Skin epidermis (tissue), 12 donors: ENCODE results near the gene HACL1.
"Not testable (repeated sequence)": the region's sequence is repeated elsewhere in the genome, so short reads cannot be mapped to it uniquely, and the experiment has no call there.

ENCODE experiments used
- H3K27ac ChIP-seq, 21 experiments: fragments of 200-600 bp; sonication (generic) in 11 of 21; one replicate each; pipeline ENCODE4 v1.5.0; 2020; ENCODE audit warnings: mild to moderate bottlenecking in 3 of 21, inconsistent platforms in 2 of 21, moderate library complexity in 2 of 21
- H3K4me3 ChIP-seq, 7 experiments: fragments of 200-600 bp; sonication (generic) in 2 of 7; one replicate each; pipeline ENCODE4 v1.5.0; 2020; ENCODE audit warnings: inconsistent platforms in 2 of 7, mild to moderate bottlenecking in 2 of 7, moderate library complexity in 1 of 7

HACL1 gene

DNA sequence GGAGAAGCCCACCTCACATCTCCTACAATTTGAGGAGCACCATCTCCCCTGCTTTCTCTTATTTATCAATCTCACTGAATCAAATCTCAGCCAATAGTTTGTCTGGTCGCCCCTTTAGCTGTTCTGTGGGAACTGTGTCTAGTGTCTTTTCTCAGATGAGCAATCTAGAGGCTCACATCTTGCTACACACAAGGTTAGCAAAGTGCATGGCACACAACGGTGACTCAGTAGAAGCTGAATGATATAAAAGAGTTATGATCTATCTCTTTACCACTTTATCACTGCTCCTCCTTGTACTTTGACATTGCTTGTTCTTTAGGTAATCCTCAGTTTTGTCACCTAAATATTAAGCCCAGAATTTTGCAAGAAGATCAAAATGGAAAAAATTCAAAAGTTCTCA, 63.0 kb downstream of the HACL1 start:
- no peak overlapping the region for H3K4me3 ChIP-seq

DNA sequence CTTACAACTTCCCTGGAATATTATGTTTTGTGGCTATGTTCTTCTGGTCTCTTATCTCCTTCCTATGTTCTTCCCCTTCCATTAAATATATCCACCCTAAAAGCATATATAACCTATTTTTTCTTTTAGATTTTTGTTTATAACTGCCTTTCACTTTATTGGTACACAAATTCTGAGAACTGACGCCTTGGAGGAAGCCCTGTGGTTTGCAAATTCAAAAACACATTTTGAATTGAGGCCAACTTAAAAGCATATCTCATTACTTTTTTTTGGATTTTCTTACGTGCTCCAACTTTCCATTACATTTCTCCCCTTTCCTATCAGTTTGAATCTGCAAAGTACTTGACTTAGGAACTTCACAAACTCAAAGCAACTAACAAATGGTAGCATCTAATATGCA, 64.5 kb downstream of the HACL1 start:
- Histone ChIP-seq H3K27ac (peak overlapping the region in 5 of 21 experiments; percentile 11 to 75 (median 55)), H3K4me3 (no peak overlapping the region)

More for the DNA sequence above, 63.0 kb downstream of the HACL1 start:
- H3K27ac ChIP-seq: peak overlapping the region in 1 of 21 experiments; percentile 75

DNA sequence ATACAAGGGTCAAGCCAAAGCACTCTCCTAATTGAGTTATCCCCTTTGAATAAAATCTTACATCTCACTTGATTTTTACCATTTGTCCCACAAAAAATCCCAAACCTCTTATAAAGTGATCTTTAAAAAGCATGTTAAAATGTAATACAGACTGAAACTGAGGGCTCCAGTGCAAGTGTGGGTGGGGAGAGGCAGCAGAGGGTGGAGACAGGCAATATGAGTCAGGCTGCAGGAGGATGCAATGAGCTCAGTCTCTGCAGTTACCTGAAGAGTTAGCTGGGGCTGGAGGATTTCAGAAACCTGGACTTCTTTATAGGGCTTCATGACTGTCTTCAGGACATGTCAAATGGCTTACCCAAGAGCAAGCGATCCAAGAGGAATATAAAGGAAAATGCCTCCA, 65.6 kb downstream of the HACL1 start:
- no peak overlapping the region for H3K4me3 ChIP-seq
- H3K27ac ChIP-seq: peak overlapping the region in 5 of 21 experiments; percentile 2 to 75 (median 52)

DNA sequence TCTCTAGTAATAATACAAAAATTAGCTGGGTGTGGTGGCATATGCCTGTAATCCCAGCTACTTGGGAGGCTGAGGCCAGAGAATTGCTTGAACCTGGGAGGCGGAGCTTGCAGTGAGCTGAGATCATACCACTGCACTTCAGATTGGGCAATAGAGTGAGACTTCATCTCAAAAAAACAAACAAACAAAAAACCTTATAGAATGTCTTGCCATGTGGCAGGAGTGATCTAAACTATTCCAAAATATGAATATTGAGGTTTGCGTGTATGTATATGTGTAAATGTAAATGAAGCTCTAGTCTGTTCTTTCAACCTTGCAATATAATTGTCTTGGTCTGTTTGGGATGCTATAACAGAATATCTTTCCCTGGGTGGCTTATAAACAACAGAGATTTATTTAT, 68.8 kb downstream of the HACL1 start:
- not testable (repeated sequence) for H3K27ac ChIP-seq, H3K4me3 ChIP-seq

DNA sequence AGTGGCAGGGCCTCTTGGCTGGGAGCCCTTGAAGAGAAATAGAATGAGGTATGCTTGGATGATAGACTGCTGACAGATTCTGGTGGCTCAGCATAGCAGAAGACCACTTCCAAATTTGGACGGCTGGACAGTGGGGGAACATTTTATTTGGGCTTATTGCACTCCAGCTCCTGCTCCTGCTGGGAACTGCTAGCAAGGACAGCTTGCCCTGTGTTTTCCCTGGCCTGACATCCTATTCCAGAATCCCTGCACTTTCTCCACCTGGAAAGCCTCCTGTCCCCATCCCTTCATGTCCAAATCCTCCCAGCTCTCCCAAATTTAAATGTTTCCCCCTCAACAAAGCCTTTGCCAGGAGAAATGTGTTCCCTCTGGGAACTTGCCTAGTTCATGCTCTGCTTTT, 70.0 kb downstream of the HACL1 start:
- Histone ChIP-seq H3K4me3 (no peak overlapping the region), H3K27ac (no peak overlapping the region)

DNA sequence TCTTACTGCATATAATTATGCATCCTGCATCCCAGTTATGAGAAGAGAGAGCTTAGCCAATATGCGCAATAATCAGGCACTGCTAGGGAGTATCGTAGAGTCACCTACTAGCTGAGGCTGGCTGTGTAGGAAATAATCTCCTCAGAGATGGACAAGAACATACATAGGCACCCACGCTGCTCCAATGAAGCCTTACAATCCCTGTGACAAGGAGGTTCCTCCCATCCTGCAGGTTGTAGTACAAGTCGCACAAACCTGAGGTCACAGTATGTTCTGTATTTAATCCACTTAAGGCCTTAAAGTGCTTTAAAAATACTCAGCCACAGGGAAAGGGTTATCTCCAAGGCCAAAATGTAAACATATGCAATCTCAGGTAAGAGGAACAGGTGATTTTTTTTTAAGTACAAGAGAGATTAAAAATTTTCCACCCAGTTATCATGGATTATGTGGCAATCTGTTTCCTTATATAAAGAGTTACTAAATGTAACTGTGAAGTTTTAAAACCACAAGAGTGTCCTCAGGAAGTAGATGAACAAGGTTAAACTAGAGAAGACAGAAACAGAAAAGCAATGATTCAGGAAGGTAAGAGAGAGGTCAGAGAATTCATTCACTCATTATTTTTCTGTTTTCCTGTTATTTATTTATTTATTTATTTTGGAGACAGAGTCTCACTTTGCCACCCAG, 72.4 kb downstream of the HACL1 start:
- H3K27ac ChIP-seq: peak overlapping the region in 1 of 21 experiments; percentile 10
- no peak overlapping the region for H3K4me3 ChIP-seq

DNA sequence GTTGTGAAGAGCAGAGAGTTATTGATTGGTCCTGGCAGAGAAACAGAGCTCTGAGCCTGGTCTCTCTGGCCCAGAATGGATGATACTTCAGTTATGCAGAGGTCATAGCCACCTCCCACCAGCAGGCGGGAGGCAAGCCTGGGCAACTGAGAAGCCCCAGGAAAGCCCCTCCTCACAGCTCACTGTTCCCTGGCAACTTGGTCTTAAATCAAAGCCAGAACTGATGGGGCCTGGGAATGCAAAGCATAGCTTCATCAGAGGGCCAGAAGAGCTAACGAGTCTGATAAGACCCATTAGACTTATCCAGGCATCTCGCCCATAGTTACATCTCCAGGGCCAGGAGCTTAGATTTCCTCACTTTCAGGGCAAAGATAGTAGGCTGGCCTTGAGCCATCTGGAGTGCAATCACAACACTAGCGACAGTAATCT, 74.3 kb downstream of the HACL1 start:
- Histone ChIP-seq H3K27ac (no peak overlapping the region), H3K4me3 (no peak overlapping the region)

DNA sequence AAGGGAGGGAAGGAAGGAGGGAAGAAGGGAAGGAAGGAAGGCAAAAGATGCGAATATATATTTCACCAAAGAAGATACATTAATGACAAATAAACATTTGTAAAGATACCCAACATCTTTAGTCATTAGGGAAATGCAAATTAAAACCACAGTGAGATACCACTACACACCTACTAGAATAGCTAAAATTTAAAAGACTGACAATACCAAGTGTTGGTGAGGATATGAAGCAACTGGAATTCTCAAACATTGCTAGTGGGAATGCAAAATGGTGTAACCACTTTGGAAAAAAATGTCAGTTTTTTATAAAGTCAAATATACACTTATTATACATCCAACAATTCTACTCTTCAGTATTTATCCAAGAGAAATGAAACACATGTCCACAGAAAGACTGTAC, 75.6 kb downstream of the HACL1 start:
- Histone ChIP-seq H3K27ac (no peak overlapping the region), H3K4me3 (no peak overlapping the region)

DNA sequence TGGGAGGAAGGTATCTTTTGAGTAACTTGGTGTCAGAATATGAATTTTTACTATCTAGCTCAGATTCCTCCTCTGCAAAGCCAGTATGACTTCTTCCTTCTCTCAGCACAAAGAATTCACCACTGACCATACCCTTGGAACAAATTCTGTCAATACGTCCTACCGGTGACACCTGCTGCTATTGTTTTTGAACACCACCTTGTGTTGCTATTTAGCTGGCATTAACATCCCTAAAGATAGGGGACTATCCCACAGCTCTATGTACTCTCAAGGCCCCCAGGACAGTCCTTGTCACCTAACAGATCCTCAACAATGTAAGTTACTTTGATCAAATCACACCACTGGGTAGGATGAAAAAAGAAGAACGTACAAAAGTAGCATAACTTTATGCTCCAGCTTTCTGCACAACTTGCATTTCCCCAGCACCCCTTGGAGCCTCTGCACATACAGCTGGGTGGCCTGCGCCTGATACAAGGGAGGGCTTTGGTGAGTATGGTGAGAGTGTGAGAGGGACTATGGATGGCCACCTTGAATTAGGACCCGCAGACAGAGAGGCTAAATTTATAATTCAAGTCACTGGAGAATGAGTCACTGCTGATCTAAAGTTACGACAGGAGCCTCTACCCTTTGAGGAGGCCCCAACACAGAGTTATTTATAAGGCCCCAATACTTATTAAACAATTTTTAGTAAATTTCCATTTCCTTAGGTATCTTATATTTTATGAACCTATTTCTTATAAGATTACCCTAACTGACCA, 77.5 kb downstream of the HACL1 start:
- H3K27ac ChIP-seq: no peak overlapping the region
- no peak overlapping the region for H3K4me3 ChIP-seq

DNA sequence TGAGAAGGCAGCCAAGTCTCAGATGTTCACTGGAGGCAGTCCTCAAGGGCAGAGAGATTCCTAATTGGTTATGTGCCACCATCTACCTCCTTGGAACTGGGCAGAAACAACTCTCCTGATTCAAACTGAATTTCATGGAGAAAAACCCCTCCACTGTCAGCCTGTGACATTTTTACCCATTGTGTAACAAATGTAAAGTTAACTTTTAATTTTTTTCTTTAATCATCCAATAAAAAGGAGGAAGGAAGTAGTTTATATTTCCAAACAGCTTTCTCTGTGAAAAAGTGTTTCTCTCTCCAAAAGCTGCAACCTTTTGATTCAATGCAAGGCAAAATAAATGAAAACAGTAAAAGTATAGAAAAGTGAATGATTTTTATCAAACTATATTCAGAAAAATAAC, 79.4 kb downstream of the HACL1 start:
- Histone ChIP-seq H3K4me3 (no peak overlapping the region), H3K27ac (no peak overlapping the region)

DNA sequence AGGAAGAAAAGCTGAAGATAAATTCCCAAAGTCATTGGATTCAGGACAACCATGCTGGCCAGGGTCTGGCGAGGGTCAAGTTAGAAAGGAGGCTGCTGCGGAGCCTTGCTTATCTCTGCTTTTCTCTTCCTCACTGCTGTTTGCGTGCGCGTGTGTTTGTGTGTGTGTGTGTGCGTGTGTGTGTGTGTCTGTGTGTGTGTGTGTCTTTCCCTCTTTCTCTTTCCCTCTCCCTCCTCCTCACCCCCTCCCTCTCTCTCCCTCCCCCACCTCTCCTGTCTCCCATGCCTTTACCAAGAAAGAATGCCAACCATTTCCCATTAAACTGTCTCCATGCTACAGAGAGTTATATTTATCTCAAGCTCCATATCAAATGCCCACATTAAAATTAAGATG, 79.8 kb downstream of the HACL1 start, which contains the start of gene COLQ:
Gene COLQ, minus strand, starts transcription at position 134 of the 393 bp plus-strand sequence. Its CDS starts 81 bp downstream, at position 53.
- Histone ChIP-seq H3K4me3 (no peak within 1 kb of the TSS), H3K27ac (peak within 1 kb of the TSS in 1 of 21 experiments; percentile 6)

DNA sequence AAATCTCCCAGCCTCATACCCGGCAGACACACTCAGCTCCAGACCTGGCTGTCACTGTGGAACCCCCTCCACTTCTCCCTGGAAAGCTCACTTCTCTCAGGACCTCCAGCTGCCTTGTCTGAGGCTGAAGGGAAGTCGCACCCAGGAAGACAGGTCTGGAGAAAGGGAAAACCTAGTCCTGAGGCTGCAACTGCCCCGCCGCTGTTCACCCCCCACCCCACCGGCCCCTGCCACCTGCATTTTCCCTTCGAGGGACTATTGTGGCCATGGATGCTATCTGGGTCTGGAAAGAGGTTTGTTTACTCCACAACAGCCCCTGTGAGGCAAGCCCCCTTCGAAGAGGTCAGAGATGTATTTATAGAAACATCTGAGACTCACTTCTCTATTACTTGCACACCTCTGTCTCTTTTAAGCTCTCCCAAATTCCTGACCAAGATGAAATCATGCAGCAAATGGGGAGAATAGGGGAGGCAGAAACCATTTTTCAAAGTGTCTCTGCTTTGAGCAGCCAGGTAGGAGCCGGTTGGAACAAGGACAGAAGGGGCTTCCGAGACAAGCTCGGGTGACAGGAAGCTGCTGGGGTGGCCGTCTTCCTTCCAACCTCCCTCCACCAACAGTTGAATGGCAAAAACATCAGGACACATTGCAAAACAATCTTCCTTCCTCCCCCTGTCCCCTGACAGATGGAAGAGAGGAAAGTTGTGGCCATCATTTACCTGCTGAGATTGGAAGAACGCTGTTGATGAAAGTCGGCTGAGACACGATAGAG, 80.4 kb downstream of the HACL1 start:
- H3K27ac ChIP-seq: peak overlapping the region in 1 of 21 experiments; percentile 6
- no peak overlapping the region for H3K4me3 ChIP-seq

DNA sequence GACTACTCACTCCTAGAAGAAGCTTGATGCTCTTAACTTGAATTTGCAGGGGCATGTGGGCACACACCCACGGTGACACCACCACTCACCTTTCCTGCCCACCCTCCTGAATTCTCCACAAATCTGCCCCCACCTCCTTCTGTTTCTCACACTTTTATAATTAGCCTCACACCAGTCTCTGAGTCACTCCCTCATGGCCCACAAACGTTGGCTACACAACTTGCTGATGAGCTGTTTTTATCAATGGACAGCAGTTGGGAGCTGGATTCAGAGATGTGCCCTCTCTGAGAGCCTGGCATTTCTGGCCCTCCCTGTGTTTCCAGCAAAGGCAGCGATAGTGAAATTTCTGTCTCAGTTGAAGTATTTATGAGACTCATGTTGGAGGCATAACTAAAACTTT, 81.2 kb downstream of the HACL1 start:
- H3K4me3 ChIP-seq: no peak overlapping the region
- H3K27ac ChIP-seq: peak overlapping the region in 1 of 21 experiments; percentile 6

DNA sequence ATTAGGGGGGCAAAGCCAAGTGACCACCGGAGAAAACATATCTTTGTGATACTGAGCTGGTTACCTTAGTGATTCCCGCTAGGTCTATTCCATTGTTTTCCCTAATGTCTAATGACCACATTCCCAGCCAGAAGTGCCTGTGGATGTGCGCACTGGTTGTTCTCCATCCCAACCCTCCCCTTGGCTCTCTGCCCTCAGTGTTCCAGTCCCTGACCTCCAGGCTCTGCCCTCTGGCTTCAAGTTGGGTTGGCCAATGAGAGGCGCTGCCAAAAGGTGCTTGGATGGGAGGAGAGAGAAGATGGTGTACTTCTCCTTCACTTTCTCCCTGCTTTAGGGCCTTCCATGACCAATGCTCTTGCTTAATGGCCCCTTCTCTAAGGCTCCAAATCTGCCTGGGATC, 82.3 kb downstream of the HACL1 start:
- H3K27ac ChIP-seq: no peak overlapping the region
- no peak overlapping the region for H3K4me3 ChIP-seq

DNA sequence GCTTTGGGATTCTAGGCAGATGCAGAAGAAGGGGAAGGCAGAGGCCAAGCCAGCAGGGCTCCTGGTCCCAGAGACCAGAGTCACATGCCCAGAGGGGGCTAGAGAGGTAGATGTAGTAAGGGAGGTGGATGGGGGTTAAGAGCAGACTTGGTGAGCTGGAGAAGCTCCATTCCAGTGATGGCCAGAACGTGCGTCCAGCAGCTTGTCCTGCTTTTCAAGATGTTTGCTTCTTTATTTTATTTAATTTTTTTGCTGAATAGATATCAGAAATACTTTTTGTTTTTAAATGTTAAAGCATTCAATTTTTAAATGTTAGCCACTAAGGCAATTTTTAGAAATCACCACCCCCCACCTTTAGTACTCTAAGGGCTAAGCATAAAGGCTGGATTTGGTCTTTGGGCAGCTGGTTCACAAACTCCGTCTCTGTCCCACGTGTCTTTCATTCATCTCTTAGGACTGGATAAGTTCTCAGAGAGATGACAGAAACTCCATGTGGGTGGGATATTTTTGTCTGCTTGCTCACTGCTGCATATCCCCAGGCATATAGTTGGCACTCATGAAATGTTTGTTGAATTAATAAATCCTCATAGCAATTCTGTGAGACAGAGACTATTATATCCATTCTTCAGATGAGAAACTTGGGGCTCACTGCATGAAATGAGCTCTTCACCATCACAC, 86.6 kb downstream of the HACL1 start:
- Histone ChIP-seq H3K27ac (no peak overlapping the region), H3K4me3 (no peak overlapping the region)

DNA sequence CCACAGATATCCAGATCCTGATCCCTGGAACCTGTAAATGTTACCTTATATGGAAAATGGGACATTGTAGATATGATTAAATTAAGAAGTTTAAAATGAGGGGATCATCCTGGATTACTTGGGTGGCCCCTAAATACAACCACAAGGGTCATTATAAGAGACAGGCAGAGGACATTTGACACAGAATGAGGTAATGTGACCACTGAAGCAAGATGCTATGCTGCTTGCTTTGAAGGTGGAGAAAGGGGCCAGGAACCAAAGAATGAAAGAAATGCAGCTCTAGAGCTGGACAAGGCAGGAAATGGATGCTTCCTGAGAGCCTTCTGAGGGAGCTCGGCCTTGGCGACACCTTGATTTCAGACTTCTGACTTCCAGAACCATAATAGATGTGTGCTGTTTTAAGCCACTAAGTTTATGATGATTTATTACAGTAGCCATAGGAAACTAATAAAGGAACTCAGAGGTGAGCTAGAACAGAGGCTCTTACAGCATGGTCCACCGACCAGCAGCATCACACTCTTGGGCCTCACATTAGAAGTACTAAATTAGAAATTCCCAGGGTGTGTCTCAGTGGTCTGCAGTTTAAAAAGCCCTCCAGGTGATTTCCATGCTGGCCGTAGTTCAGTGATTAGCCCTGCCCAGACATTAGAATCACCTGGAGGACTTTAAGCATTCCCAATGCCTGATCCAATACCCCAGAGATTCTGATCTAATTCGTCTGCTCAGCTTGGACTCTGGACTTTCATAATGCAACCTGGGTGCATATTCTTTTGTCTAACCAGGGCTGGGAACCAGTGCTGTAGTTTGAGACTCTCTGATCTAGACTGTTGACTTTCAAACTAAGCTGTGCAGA, 87.3 kb downstream of the HACL1 start:
- no peak overlapping the region for H3K27ac ChIP-seq
- no peak overlapping the region for H3K4me3 ChIP-seq

DNA sequence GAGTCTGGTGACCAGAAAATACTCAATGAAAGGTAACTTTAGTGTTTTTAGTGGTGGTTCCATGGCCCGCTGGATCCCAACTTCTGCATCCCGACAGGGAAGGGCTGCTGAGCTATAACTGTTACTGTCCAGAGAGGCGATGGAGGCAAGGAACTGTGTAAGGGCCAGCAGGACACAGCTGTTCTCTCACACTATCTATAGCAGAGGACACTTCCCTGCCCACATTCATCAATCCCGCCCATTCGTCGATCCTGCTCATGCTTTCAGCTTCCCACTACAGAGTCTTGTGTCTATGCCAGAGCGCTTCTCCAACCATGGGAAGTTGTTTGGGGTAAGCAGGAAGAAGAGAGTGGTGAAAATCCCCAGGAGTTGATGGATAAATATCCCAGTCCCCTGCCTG, 88.3 kb downstream of the HACL1 start:
- no peak overlapping the region for H3K4me3 ChIP-seq
- no peak overlapping the region for H3K27ac ChIP-seq

DNA sequence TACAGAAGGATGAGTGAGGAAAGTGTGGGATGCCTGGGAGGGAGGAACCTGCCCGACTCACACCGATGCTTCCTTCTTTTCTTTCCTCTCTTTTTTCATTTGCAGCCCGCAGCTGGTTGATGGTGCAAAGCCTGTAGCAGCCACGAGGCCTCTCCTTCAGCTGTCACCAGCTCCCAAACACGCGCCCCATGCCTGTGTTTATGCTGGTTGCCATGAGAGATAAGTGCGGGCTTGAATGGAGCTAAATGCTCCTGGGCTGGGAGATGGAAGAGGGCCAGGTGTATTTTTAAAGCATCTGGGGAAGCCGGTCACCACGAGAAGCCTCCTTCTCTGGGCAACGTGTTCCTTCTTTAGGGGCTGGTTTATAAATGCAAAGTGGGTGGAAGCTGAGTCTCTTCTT, 89.2 kb downstream of the HACL1 start:
- no peak overlapping the region for H3K27ac ChIP-seq
- no peak overlapping the region for H3K4me3 ChIP-seq

DNA sequence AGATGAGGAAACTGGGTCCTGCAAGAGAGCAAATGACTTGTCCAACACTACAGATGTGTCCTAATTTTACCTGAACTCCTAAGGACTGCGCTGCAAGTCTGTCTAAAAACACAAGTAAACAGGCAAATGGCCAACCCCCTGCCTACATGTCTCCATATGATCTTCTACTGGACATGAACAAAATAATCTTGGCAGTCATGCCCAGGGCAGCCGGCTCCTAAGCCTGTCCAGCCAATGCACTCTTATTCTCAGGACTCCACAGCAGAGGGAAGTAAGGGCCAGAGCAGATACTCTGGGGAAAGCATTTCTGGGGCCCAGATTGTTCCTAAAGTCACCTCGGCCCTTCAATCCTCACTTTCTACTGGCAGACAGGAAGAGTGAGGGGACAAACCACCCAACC, 90.2 kb downstream of the HACL1 start:
- no peak overlapping the region for H3K4me3 ChIP-seq
- no peak overlapping the region for H3K27ac ChIP-seq
